GM12872 (cell line): ENCODE data around the gene MYOZ1.

Source experiments
- TF ChIP-seq, protein P1 (sequence below): IDR thresholded peaks from 3 replicates; pipeline ENCODE4 v1.5.1; 2011; ENCODE audit warnings: low read depth, mild to moderate bottlenecking, low read length, moderate library complexity; ENCODE audit not compliant: insufficient read depth

The MYOZ1 gene

DNA sequence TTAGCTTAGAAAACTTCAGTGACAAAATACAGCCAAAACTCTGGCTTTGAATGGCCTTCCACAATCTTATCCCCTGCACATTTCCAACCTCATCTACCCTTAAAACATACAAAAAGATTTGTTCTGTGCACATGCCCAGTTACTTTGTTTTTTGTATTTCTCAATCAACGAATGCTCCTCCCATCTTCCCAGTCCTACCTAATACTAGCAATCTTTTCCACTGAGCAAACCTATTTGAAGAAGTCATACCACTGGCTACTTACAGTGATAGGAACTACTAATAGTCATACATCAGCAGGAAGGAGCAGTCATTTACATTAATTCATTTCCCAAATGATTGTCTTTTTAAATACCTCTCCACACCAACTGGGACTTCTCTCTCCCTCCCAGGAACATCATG, 52.6 kb downstream of the MYOZ1 start:
- TF ChIP-seq, protein P1, sequence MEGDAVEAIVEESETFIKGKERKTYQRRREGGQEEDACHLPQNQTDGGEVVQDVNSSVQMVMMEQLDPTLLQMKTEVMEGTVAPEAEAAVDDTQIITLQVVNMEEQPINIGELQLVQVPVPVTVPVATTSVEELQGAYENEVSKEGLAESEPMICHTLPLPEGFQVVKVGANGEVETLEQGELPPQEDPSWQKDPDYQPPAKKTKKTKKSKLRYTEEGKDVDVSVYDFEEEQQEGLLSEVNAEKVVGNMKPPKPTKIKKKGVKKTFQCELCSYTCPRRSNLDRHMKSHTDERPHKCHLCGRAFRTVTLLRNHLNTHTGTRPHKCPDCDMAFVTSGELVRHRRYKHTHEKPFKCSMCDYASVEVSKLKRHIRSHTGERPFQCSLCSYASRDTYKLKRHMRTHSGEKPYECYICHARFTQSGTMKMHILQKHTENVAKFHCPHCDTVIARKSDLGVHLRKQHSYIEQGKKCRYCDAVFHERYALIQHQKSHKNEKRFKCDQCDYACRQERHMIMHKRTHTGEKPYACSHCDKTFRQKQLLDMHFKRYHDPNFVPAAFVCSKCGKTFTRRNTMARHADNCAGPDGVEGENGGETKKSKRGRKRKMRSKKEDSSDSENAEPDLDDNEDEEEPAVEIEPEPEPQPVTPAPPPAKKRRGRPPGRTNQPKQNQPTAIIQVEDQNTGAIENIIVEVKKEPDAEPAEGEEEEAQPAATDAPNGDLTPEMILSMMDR: no peak

- TF ChIP-seq, protein P1: no peak
These were observed 54.7 kb downstream of the MYOZ1 start for GRCh38 chr10:73586583-73586984.

- TF ChIP-seq, protein P1: no peak
These were observed 55.9 kb downstream of the MYOZ1 start for GRCh38 chr10:73585327-73585726.

DNA sequence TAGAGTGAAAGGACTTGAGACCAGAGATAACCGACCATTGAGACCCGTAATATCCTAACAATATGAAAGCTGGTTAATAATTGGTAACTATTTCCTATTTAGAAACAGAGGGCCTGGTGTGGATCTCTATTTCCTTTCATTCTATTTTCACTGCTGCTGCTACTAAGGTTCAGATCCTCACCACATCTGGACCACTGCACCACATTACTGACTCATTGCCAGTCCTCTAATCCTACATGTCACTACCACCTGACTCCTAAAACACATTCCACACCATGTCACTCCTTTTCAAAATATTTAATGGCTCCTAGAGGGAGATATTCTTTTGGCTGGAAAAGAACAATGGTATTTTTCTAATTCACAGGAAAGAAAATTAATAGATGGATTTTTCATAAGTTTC, 56.5 kb downstream of the MYOZ1 start:
- TF ChIP-seq, protein P1: no peak

DNA sequence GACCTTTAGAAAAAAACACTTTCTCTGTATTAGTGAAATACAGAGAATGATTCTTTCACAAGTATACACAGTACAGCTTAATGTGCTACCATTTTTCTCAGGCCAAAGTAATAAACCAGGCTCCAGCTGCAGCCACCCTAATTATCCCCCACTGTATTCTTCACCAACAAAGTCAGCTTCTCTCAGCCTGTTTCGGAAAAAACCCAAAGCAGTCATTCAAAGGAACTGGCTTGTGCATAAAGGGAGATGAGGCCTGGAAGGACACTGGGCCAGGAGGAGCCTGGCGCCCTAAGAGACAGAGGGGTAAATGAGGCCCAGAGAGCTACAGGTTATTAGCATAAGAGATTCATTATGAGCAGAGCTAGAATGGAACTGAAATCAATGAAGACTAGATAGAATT, 59.4 kb downstream of the MYOZ1 start:
- TF ChIP-seq, protein P1: no peak
